ENCODE results near the gene SHISA6. TPM values are rescaled to one million over a fixed set of nuclear protein-coding genes. Genes with fewer than 3 reads are reported as not detected.
A peak's percentile ranks its signal among the peaks of the same experiment; 100 is the strongest.

Gene SHISA6
- total and polyA plus RNA-seq, 8 donors, result 0.16 to 1.3 (median 0.40) TPM

DNA sequence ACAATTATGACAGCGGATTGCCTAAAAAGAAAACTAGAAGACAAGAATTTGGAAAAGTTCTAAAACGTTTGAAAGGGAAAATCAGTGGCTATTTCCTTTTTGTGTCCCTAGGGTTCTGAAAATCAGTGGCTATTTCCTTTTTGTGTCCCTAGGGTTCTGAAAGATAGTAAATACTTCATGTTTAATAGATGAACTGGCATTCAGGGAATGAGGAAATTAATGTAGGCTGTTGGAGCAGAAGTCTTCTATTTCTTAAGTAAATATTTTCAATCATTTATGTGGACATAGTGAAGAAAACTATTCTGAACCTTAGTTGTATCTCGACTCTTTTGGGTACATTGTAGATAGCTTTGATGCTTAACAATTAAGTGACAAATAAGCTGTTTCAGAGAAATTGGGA, 78.9 kb downstream of the SHISA6 start:
- H3K9me3 ChIP-seq, result no peaks in the 10 kb centered on the region
- H3K27ac ChIP-seq, result peak overlapping the region in 1 of 4 donors; percentile 17
- no peak for FAIRE-seq
- WGBS, 2 donors, result 11 to 13% methylated on average over 3 of the region's 3 CpGs
- no peak for DNase-seq
- TF ChIP-seq CTCF (IDR thresholded peaks at IDR 0.05), result no peak
- peaks cover 0 to 5% (median 0%) of the 10 kb centered on the region in 3 donors for H3K4me1 ChIP-seq
- no peaks in the 10 kb centered on the region for H3K36me3 ChIP-seq
- peak in 3 of 4 donors; percentile 38 to 73 (median 67) for ATAC-seq
- peaks cover 0 to 2% (median 0%) of the 10 kb centered on the region in 4 donors for H3K27me3 ChIP-seq
- no peak overlapping the region for H3K4me3 ChIP-seq
- intact Hi-C loops (cut with DNase I), result no loop called here

- H3K4me1 ChIP-seq, result no peaks in the 10 kb centered on the region
- ATAC-seq (no peak), DNase-seq (no peak), FAIRE-seq (no peak)
- peaks cover 0 to 2% (median 0%) of the 10 kb centered on the region in 4 donors for H3K27me3 ChIP-seq
- TF ChIP-seq CTCF (IDR thresholded peaks at IDR 0.05), result no peak
- intact Hi-C loops (cut with DNase I), result no loop called here
- H3K36me3 ChIP-seq, result no peaks in the 10 kb centered on the region
- WGBS, 2 donors, result 74 to 86% methylated on average over 11 of the region's 11 CpGs
- no peak overlapping the region for H3K27ac ChIP-seq
- H3K4me3 ChIP-seq, result no peak overlapping the region
- H3K9me3 ChIP-seq, result no peaks in the 10 kb centered on the region
Measured at GRCh38 chr17:11324021-11324420, 83.0 kb downstream of the SHISA6 start.

DNA sequence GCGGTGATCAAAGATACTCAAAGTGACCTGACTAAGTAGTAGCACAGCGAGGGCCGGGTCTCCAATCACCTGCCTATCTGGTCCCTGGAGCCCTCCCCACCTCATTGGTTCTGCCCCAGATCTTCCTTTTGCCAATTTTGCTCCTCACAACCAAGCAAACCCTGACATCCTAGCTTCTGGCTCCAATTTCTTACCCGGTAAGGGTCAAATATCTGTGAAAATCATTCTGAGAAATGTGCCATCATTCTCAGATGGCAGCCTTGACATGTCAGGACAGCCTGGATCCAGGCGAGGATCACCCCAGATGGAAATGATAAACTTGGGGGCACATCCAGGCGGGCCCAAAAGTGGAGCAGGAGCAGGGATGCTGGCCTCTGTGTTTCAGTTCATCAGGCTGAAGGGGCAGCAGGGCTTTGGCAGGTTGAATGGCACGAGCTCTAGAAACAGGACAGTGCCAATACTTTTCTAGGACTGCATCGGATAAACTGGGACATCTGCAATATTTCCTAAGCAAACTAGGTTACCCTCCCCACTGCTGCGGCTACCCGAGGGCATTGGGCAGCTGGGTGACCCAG, 83.9 kb downstream of the SHISA6 start:
- 73 to 81% methylated on average over 10 of the region's 10 CpGs for WGBS, 2 donors
- TF ChIP-seq CTCF (IDR thresholded peaks at IDR 0.05), result no peak
- Histone ChIP-seq H3K4me3 (no peak overlapping the region), H3K4me1 (no peaks in the 10 kb centered on the region), H3K27ac (no peak overlapping the region), H3K27me3 (peaks cover 0 to 2% (median 0%) of the 10 kb centered on the region in 4 donors), H3K36me3 (no peaks in the 10 kb centered on the region), H3K9me3 (no peaks in the 10 kb centered on the region)
- intact Hi-C loops (cut with DNase I), result no loop called here
- FAIRE-seq (no peak), DNase-seq (no peak), ATAC-seq (no peak)

- H3K9me3 ChIP-seq, result no peaks in the 10 kb centered on the region
- ATAC-seq, result no peak
- H3K4me1 ChIP-seq, result no peaks in the 10 kb centered on the region
- TF ChIP-seq CTCF (IDR thresholded peaks at IDR 0.05), result no peak
- H3K27ac ChIP-seq, result no peak overlapping the region
- FAIRE-seq, result no peak
- DNase-seq, result no peak
- H3K36me3 ChIP-seq, result no peaks in the 10 kb centered on the region
- WGBS, 2 donors, result 79 to 87% methylated on average over 5 of the region's 5 CpGs
- H3K27me3 ChIP-seq, result peaks cover 0 to 2% (median 0%) of the 10 kb centered on the region in 4 donors
- intact Hi-C loops (cut with DNase I), result no loop called here
- H3K4me3 ChIP-seq, result no peak overlapping the region
Measured at GRCh38 chr17:11326492-11326891, 85.5 kb downstream of the SHISA6 start.

- WGBS, 2 donors, result 49 to 52% methylated on average over 2 of the region's 2 CpGs
- no peak for ATAC-seq
- Histone ChIP-seq H3K9me3 (no peaks in the 10 kb centered on the region), H3K27me3 (no peaks in the 10 kb centered on the region), H3K36me3 (no peaks in the 10 kb centered on the region), H3K4me3 (no peak overlapping the region), H3K27ac (no peak overlapping the region), H3K4me1 (no peaks in the 10 kb centered on the region)
- intact Hi-C loops (cut with DNase I), result no loop called here
- TF ChIP-seq CTCF (IDR thresholded peaks at IDR 0.05), result no peak
- no peak for DNase-seq
- FAIRE-seq, result no peak
Measured at GRCh38 chr17:11328770-11329169, 87.8 kb downstream of the SHISA6 start.
